GM12878 (cell line): ENCODE data around the gene LTBP2. TPM values are rescaled to one million over a fixed set of nuclear protein-coding genes. Genes with fewer than 3 reads are reported as not detected.

ENCODE experiments used
- ATAC-seq: fragments of 200-7000 bp; cut with Tn5 transposase; 3 replicates; pipeline ENCODE4 v1.9.1; 2020; ENCODE audit warnings: mild to moderate bottlenecking, moderate library complexity
- BruUV-seq: library from RNA; stranded (reverse); fragments of 400-500 nt; replicated peaks from 2 replicates; lab custom pipeline; 2021; lab: Mats Ljungman, UMichigan
- CTCF ChIA-PET: fragments of 300-600 bp; sonication (Branson Sonifier 250); formaldehyde crosslinking; extraction: SDS; loops from one replicate; lab custom pipeline; 2021; ENCODE audit warnings: inconsistent platforms; lab: Yijun Ruan, JAX
- POLR2A ChIA-PET: fragments of 350-600 bp; formaldehyde crosslinking; extraction: SDS; loops from one replicate; lab custom pipeline; 2021; ENCODE audit warnings: inconsistent platforms; lab: Charles Lee
- RAD21 ChIA-PET: fragments of 300-600 bp; sonication (Branson Sonifier 250); formaldehyde crosslinking; loops from one replicate; lab custom pipeline; 2023; ENCODE audit warnings: antibody characterized with exemption; ENCODE audit not compliant: unreplicated experiment; lab: Charles Lee
- SMC1A ChIA-PET: fragments of 300-600 bp; sonication (Branson Sonifier 250); formaldehyde crosslinking; loops from one replicate; lab custom pipeline; 2023; ENCODE audit not compliant: unreplicated experiment, uncharacterized antibody; lab: Charles Lee
- DNase-seq: peaks from one replicate; pipeline ENCODE4 v3.0.0-alpha.2; 2011; ENCODE audit warnings: low read depth, low spot score
- FAIRE-seq: peaks from 3 replicates; lab custom pipeline; 2011; peaks lifted over from hg19 to GRCh38; lab: Jason Lieb, UNC
- H2AFZ ChIP-seq: 2 replicates; pipeline ENCODE4 v1.6.0; 2011; ENCODE audit warnings: low read depth, low read length, control low read depth; ENCODE audit not compliant: control insufficient read depth
- H3K27ac ChIP-seq: 2 replicates; pipeline ENCODE4 v1.5.1; 2011; ENCODE audit warnings: control low read depth; ENCODE audit not compliant: control insufficient read depth, insufficient read depth
- H3K27me3 ChIP-seq, 2 experiments: replicated peaks in 1 of 2; 2 replicates each; pipeline versions ENCODE4 v1.6.0 to v1.6.1; 2011; ENCODE audit warnings: low read length in 1 of 2; ENCODE audit not compliant: control insufficient read depth in 2 of 2, insufficient read depth in 2 of 2
- H3K36me3 ChIP-seq, 2 experiments: 2 replicates each; pipeline ENCODE4 v1.5.1; 2011; ENCODE audit warnings: low read length in 1 of 2; ENCODE audit not compliant: control insufficient read depth in 2 of 2, insufficient read depth in 2 of 2
- H3K4me1 ChIP-seq: 2 replicates; pipeline ENCODE4 v1.6.1; 2011; ENCODE audit warnings: mild to moderate bottlenecking, low read length, moderate library complexity, mixed read lengths; ENCODE audit not compliant: control insufficient read depth, insufficient read depth
- H3K4me2 ChIP-seq: 2 replicates; pipeline ENCODE4 v1.6.0; 2011; ENCODE audit warnings: control low read depth; ENCODE audit not compliant: control insufficient read depth, insufficient read depth
- H3K4me3 ChIP-seq: fragments of 200-600 bp; sonication (generic); 2 replicates; pipeline ENCODE4 v1.5.1; 2016
- H3K79me2 ChIP-seq: 2 replicates; pipeline ENCODE4 v1.6.0; 2011; ENCODE audit warnings: low read length; ENCODE audit not compliant: control insufficient read depth, insufficient read depth
- H3K9ac ChIP-seq: 2 replicates; pipeline ENCODE4 v1.8.0; 2011; ENCODE audit warnings: low read length, control low read depth, mixed read lengths; ENCODE audit not compliant: control insufficient read depth, insufficient read depth
- H3K9me3 ChIP-seq: replicated peaks from 3 replicates; pipeline ENCODE4 v1.5.1; 2011; ENCODE audit warnings: mild to moderate bottlenecking, low read length; ENCODE audit not compliant: control insufficient read depth, insufficient read depth
- H4K20me1 ChIP-seq: 2 replicates; pipeline ENCODE4 v1.6.0; 2011; ENCODE audit not compliant: control insufficient read depth, insufficient read depth
- BACH1 ChIP-seq: fragments of 450-650 bp; IDR thresholded peaks from 2 replicates; pipeline ENCODE4 v1.6.1; 2017; ENCODE audit warnings: mild to moderate bottlenecking, borderline replicate concordance
- RBBP5 ChIP-seq: fragments of 200-600 bp; sonication (generic); conservative IDR thresholded peaks from 2 replicates; pipeline ENCODE4 v1.6.1; 2016
- SUPT20H ChIP-seq: IDR thresholded peaks from 2 replicates; pipeline ENCODE4 v1.6.1; 2011; ENCODE audit warnings: low read depth, mild to moderate bottlenecking, low read length, moderate library complexity, borderline replicate concordance; ENCODE audit not compliant: control insufficient read depth
- WGBS: methylation state at CpG from one replicate; pipeline ENCODE4 v1.1.6; 2016; ENCODE audit warnings: low lambda C conversion rate; ENCODE audit not compliant: insufficient replicate concordance, insufficient coverage; ENCODE audit errors: missing lambda C conversion rate; 5-methylcytosine and 5-hydroxymethylcytosine counted together
- in situ Hi-C: fragments of 300-500 bp; cut with MboI; formaldehyde crosslinking; loops from 9 replicates; pipeline ENCODE4 v1.14.3; 2018; ENCODE audit warnings: mixed read lengths
- intact Hi-C: fragments of 100-400 bp; cut with micrococcal nuclease; formaldehyde crosslinking; loops from one replicate; pipeline ENCODE4 v1.14.2; 2022; ENCODE audit not compliant: unreplicated experiment
- polyA plus RNA-seq, 11 experiments: library from polyadenylated mRNA; depleted of rRNA in 4 of 11; unstranded in 6 of 11; stranded (reverse) in 5 of 11; fragments of >200 nt; fragmentation: Nextera tagmentation in 4 of 11; fragmentation: Illumina TruSeq in 1 of 11; extraction: Ambion mirVana in 4 of 11; extraction: Trizol in 1 of 11; gene quantifications; 1 replicate in 1 of 11; 2 replicates in 10 of 11; pipeline versions ENCODE4 v1.2.1 to v1.2.3, GENCODE V29; 2011 to 2016; ENCODE audit warnings: inconsistent platforms in 2 of 11, missing spikeins in 2 of 11, low read depth in 1 of 11
- total RNA-seq, 4 experiments: library from RNA; depleted of rRNA in 3 of 4; stranded (reverse); fragments of >200 nt in 3 of 4; fragmentation: Illumina TruSeq in 1 of 4; extraction: Trizol in 1 of 4; gene quantifications; 2 replicates each; pipeline versions ENCODE4 v1.2.1 to v1.2.3, GENCODE V29; 2013 to 2021

The LTBP2 gene
- total and polyA plus RNA-seq, 10 of the 15 experiments (the other 5 are each of a cell fraction or from before 2014, with no cell fraction given) = 0.03 to 0.23 (median 0.06) TPM; not detected in 1

- 100% methylated on average over 3 of the region's 3 CpGs for WGBS
- intact Hi-C loops = no loop called here
- Histone ChIP-seq H3K36me3 (no peaks in the 10 kb centered on the region; a peak in 1 of 4 replicates), H3K4me3 (no peak overlapping the region), H3K4me1 (peaks cover 4% of the 10 kb centered on the region; the same call in 1 of the 2 replicates), H3K9me3 (no peaks in the 10 kb centered on the region), H3K27me3 (no peaks in the 10 kb centered on the region), H3K9ac (no peak overlapping the region), H3K27ac (no peak overlapping the region), H4K20me1 (no peaks in the 10 kb centered on the region), H3K79me2 (no peaks in the 10 kb centered on the region), H3K4me2 (no peak overlapping the region), H2AFZ (no peak overlapping the region)
- no peak for ATAC-seq
- TF ChIP-seq SUPT20H (no peak), BACH1 (no peak)
- no TSS peak for BruUV-seq
- CTCF ChIA-PET = interaction anchor here (1.2 to 1.5 kb wide), 3 partner anchors 9 to 308 kb away, joined by 3 to 5 read pairs (median 3); no protein-coding TSS in a partner anchor
- POLR2A ChIA-PET = no interaction called here
- FAIRE-seq = no peak
- in situ Hi-C loops = no loop called here
- SMC1A ChIA-PET = interaction anchor here (0.8 to 1.1 kb wide), 2 partner anchors 8 to 122 kb away, joined by 3 read pairs; no protein-coding TSS in a partner anchor
- RAD21 ChIA-PET = no interaction called here
- no peak for DNase-seq
Measured at GRCh38 chr14:74486164-74486563, 125.9 kb downstream of the LTBP2 start.

- Histone ChIP-seq H2AFZ (no peak overlapping the region), H3K36me3 (no peaks in the 10 kb centered on the region; a peak in 2 of 4 replicates), H3K27ac (no peak overlapping the region), H3K4me3 (no peak overlapping the region), H3K27me3 (no peaks in the 10 kb centered on the region), H3K79me2 (no peaks in the 10 kb centered on the region), H3K4me2 (no peak overlapping the region), H3K9ac (no peak overlapping the region), H4K20me1 (no peaks in the 10 kb centered on the region), H3K4me1 (no peaks in the 10 kb centered on the region), H3K9me3 (no peaks in the 10 kb centered on the region)
- no peak for DNase-seq
- FAIRE-seq = no peak
- in situ Hi-C loops (no loop called here), intact Hi-C loops (no loop called here)
- no peak for TF ChIP-seq RBBP5
- ChIA-PET POLR2A (no interaction called here), CTCF (no interaction called here), RAD21 (no interaction called here), SMC1A (interaction anchor here (1.5 kb wide), 1 partner anchor 119 kb away, joined by 3 read pairs; no protein-coding TSS in a partner anchor)
- no peak for ATAC-seq
- BruUV-seq = no TSS peak
Measured at GRCh38 chr14:74483321-74483720, 128.7 kb downstream of the LTBP2 start.
